ENCODE results near the gene RHOU.

RHOU gene

DNA sequence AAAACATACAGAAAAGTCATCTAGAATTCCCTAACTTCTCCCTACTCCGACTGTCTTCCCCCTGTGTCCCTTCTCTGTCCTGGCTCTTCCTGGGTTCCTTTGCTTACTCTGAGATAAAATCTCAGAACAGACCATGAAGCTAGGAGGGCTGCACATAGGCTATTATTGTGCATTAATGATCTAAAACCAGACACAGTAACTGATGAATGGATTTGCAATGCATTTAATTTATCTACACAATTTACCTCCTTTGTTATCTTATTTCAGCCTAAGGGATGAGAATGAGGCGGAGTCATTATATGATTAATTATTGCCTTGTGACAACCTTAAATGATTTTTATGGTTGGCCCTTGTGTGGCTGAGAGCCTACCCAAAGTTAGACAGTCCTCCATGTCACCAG lies 14.5 kb downstream of the RHOU start:
- intact Hi-C loops (cut with DNase I; ENCODE audit: low total_unique reads) = no loop called here
- H3K4me1 ChIP-seq = peaks cover 0 to 15% (median 7%) of the 10 kb centered on the region in 4 donors
- no peak for DNase-seq
- H3K27ac ChIP-seq = no peak overlapping the region
- H3K27me3 ChIP-seq = no peaks in the 10 kb centered on the region
- no peaks in the 10 kb centered on the region for H3K9me3 ChIP-seq
- TF ChIP-seq, protein P1, sequence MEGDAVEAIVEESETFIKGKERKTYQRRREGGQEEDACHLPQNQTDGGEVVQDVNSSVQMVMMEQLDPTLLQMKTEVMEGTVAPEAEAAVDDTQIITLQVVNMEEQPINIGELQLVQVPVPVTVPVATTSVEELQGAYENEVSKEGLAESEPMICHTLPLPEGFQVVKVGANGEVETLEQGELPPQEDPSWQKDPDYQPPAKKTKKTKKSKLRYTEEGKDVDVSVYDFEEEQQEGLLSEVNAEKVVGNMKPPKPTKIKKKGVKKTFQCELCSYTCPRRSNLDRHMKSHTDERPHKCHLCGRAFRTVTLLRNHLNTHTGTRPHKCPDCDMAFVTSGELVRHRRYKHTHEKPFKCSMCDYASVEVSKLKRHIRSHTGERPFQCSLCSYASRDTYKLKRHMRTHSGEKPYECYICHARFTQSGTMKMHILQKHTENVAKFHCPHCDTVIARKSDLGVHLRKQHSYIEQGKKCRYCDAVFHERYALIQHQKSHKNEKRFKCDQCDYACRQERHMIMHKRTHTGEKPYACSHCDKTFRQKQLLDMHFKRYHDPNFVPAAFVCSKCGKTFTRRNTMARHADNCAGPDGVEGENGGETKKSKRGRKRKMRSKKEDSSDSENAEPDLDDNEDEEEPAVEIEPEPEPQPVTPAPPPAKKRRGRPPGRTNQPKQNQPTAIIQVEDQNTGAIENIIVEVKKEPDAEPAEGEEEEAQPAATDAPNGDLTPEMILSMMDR (IDR thresholded peaks at IDR 0.05) = no peak
- peaks cover 13 to 22% (median 17%) of the 10 kb centered on the region in 3 donors for H3K36me3 ChIP-seq
- no peak overlapping the region for H3K4me3 ChIP-seq

DNA sequence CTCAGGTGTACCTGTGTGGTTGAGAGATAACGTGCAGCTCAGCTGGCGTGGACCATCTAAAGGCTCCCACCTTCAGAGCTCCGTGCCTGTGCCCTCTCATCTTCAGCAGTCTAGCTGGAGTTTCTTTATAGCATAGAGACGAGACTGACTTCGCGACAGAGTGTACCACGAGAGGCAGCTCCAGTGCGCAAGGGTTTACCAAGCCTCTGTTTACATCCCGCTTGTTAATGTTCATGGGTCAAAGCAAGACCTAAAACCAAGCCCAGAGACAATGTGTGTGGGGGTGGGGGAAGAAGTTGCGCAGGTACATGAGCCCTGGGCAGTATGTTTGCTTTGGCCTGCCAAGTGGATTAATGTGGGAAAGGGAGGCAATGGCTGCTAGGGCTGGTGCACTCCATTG lies 15.6 kb downstream of the RHOU start:
- H3K4me1 ChIP-seq = peaks cover 0 to 17% (median 7%) of the 10 kb centered on the region in 4 donors
- peaks cover 4 to 12% (median 11%) of the 10 kb centered on the region in 3 donors for H3K36me3 ChIP-seq
- intact Hi-C loops (cut with DNase I; ENCODE audit: low total_unique reads) = no loop called here
- H3K27ac ChIP-seq = no peak overlapping the region
- no peak for DNase-seq
- H3K27me3 ChIP-seq = peaks cover 0 to 6% of the 10 kb centered on the region in 2 donors
- no peaks in the 10 kb centered on the region for H3K9me3 ChIP-seq
- no peak overlapping the region for H3K4me3 ChIP-seq
- TF ChIP-seq, protein P1 (IDR thresholded peaks at IDR 0.05) = no peak

DNA sequence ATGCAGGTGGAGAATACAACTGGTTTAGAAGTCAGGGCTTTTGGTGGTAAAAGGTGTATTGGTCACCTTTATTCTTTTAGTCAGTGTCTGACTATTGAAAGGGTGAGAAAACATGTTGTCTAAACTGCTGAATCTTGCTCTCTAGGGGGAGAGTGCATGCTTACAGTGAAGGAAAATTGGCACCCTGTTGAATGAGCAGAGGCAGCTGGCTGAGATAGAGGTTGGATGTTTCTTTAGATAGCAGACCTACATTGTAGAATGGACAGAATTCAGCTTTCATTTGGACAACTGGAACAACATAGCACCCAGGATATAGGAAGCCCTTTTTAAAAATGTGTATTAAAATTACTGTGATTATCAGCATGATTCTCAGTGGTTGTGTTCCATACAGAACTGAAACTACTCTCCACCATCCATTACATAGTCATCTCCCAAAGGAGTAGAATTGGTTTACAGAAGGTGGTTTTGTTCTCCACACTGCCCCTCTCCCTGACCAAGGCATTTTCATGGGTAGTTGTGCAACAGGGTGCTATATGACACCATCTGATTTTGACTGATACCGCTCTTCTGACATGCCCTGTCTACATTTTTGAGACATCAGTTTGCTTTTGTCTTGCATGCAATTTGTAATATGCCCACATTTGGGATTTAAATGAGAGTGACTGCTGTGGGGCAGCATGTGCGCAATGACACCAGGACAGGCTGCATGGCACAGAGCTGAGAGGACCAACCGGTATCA lies 16.2 kb downstream of the RHOU start:
- Histone ChIP-seq H3K4me3 (no peak overlapping the region), H3K9me3 (no peaks in the 10 kb centered on the region), H3K27me3 (peaks cover 0 to 7% of the 10 kb centered on the region in 2 donors), H3K36me3 (peaks cover 4 to 9% (median 9%) of the 10 kb centered on the region in 3 donors), H3K27ac (no peak overlapping the region), H3K4me1 (peaks cover 0 to 17% (median 7%) of the 10 kb centered on the region in 4 donors)
- TF ChIP-seq, protein P1 (IDR thresholded peaks at IDR 0.05) = no peak
- no peak for DNase-seq
- intact Hi-C loops (cut with DNase I; ENCODE audit: low total_unique reads) = no loop called here

DNA sequence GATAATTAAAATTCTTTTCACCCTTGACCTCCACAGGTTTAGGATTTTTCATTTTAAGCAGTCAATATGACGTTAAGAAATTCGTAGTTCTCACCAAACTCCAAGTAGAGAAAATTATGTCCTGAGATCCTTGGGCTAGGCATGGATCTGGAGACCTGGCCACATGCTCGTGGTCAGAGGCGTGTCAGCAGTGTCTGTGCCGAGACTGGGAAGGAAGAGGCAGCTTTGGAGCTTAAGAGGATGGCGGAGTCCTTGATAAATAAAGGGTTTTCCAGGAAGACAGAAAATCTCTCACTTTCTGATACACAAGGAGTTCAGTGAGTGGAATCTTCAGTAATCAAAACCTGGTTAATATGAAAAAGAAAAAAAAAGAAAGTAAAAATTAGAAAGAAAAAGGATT lies 17.0 kb downstream of the RHOU start:
- Histone ChIP-seq H3K9me3 (no peaks in the 10 kb centered on the region), H3K4me3 (no peak overlapping the region), H3K4me1 (peaks cover 0 to 17% (median 7%) of the 10 kb centered on the region in 4 donors), H3K36me3 (peaks cover 0 to 2% (median 1%) of the 10 kb centered on the region in 3 donors), H3K27ac (no peak overlapping the region), H3K27me3 (peaks cover 0 to 7% of the 10 kb centered on the region in 2 donors)
- intact Hi-C loops (cut with DNase I; ENCODE audit: low total_unique reads) = no loop called here
- DNase-seq = no peak
- TF ChIP-seq, protein P1 (IDR thresholded peaks at IDR 0.05) = no peak

DNA sequence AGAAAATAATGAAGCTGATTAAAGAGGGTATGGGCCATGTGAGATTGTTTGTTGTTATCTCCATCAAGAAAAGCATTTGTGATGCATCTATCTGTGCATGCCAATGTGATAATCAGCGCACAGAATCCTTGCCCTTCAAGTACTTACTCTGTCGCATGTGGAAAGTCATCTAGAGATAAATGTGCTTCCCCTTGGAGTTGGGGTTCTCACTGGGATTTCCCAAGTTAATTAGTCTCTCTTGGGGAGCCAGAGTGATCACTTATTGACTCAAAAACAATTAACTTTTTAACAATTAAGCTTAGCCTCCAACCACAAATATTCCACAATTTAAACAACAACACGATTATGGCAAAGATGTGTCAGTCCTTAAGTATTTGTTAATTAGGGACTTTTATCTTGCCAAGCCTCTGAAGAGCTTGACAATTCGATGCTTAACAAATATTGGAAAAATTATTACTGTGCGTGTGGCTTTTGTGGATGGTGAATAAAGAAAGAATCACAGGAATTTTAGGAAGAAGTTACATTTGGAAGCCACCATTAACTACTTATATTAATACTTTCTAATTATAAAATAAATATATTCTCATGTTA lies 17.5 kb downstream of the RHOU start:
- TF ChIP-seq, protein P1 (IDR thresholded peaks at IDR 0.05) = no peak
- intact Hi-C loops (cut with DNase I; ENCODE audit: low total_unique reads) = no loop called here
- DNase-seq = no peak
- H3K27ac ChIP-seq = no peak overlapping the region
- peaks cover 0 to 8% of the 10 kb centered on the region in 2 donors for H3K27me3 ChIP-seq
- H3K4me1 ChIP-seq = peaks cover 0 to 17% (median 7%) of the 10 kb centered on the region in 4 donors
- H3K4me3 ChIP-seq = no peak overlapping the region
- H3K36me3 ChIP-seq = no peaks in the 10 kb centered on the region
- no peaks in the 10 kb centered on the region for H3K9me3 ChIP-seq

All from tibial artery (tissue), 4 donors.